GM10847 (cell line): ENCODE results near the gene CD244.

ENCODE experiments used
- POLR2A ChIP-seq: IDR thresholded peaks from 2 replicates; pipeline ENCODE4 v1.6.1; 2011; ENCODE audit not compliant: insufficient read length; ENCODE audit errors: extremely low read depth

The CD244 gene

DNA sequence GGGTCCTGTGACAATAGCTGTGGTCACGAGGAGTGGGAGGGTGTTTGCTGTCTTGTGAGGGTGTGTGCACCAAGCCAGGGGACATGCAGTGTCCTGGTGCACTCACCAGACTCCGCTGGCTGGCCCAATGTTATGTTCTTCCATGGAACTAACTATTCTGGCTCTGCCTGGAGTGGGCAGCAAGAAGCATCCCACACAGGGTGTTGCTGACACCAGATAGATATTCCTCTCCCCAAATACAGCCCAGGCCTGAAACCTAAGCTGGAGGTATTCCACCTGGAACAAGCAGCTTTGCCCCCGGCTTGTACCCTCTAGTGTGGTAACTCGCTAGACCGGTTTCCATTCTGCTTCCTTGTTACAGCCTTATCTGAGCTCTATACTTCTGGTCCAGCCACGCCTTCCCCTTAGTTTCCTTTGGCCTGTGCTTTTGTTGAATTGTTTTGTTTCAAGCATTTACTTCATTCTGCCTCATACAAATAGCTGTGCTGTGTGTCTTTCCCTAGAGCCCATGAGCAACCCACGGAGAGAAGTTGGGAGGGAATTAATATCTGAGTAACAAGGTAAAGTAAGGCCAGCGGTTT is 81.4 kb downstream of the CD244 start:
- TF ChIP-seq POLR2A: no peak

DNA sequence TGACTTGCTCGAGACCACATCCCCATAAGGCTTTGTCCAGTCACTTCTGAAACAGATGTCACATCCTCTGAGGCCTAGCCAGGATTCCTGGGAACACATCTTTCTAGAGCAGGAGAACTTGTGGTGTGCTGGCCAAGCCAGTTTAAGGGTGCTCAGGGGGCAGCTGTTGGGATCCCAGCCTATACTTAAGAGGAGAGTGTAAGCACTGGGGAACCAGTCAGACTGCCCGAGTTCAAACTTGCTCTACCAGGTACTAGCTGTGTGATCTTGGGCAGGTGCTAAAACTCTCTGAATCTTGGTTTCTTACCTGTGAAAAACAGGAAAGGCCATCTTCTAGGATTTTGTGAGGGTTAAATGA is 82.3 kb downstream of the CD244 start:
- no peak for TF ChIP-seq POLR2A
